GM12891 (cell line): Measurements from ENCODE around the gene PLCB1.
"Not testable (repeated sequence)": the region's sequence is repeated elsewhere in the genome, so short reads cannot be mapped to it uniquely, and the experiment has no call there.

ENCODE experiments used
- PAX5 ChIP-seq: IDR thresholded peaks from 2 replicates; pipeline ENCODE4 v1.6.1; 2011; ENCODE audit warnings: low read length, moderate library complexity, mild to moderate bottlenecking; ENCODE audit not compliant: insufficient read depth, severe bottlenecking
- POLR2A ChIP-seq: IDR thresholded peaks from 2 replicates; pipeline ENCODE4 v1.6.1; 2011; ENCODE audit warnings: low read depth, low read length, control low read depth
- POLR2AphosphoS5 ChIP-seq: IDR thresholded peaks from 2 replicates; pipeline ENCODE4 v1.6.1; 2011; ENCODE audit warnings: low read depth, low read length, control low read depth
- POU2F2 ChIP-seq: IDR thresholded peaks from 2 replicates; pipeline ENCODE4 v1.6.1; 2011; ENCODE audit warnings: low read depth, mild to moderate bottlenecking, control low read depth, low read length, moderate library complexity
- SPI1 ChIP-seq: IDR thresholded peaks from 2 replicates; pipeline ENCODE4 v1.6.1; 2011; ENCODE audit warnings: low read depth, low read length, control low read depth
- TAF1 ChIP-seq: IDR thresholded peaks from 2 replicates; pipeline ENCODE4 v1.6.1; 2011; ENCODE audit warnings: low read depth, low read length, control low read depth

GRCh38 chr20:8644468-8644867 is 512.4 kb downstream of the PLCB1 start:
- not testable (repeated sequence) for TF ChIP-seq POLR2A, POLR2AphosphoS5, SPI1, POU2F2, PAX5, TAF1
